ENCODE data around the gene TTC7B.
A peak's percentile ranks its signal among the peaks of the same experiment; 100 is the strongest.

Gene TTC7B

GRCh38 chr14:90773705-90774104 lies 42.5 kb downstream of the TTC7B start:
- no peak for DNase-seq

- DNase-seq: no peak
These were observed 43.1 kb downstream of the TTC7B start for GRCh38 chr14:90773196-90773486.

GRCh38 chr14:90767899-90768298 lies 48.3 kb downstream of the TTC7B start:
- no peak for DNase-seq

GRCh38 chr14:90760591-90761316 lies 55.5 kb downstream of the TTC7B start:
- no peak for DNase-seq

DNA sequence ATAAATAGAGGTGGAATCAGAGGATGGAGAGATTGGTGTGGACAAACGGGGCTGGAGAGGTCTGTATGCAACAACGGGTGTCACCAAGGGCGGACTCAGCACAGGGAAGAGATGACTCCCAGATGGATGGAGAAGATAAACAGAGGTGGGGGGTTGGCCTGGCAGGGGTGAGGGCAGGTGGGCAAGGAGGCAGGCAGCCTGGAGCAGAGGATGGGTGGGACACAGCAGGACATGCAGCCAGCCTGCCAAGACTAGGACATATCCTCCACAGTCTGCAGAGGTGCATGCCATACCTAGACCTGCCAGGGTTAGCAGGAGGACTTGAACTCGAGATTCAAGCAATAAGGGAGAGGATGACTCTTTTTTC lies 56.2 kb downstream of the TTC7B start:
- DNase-seq: no peak

DNA sequence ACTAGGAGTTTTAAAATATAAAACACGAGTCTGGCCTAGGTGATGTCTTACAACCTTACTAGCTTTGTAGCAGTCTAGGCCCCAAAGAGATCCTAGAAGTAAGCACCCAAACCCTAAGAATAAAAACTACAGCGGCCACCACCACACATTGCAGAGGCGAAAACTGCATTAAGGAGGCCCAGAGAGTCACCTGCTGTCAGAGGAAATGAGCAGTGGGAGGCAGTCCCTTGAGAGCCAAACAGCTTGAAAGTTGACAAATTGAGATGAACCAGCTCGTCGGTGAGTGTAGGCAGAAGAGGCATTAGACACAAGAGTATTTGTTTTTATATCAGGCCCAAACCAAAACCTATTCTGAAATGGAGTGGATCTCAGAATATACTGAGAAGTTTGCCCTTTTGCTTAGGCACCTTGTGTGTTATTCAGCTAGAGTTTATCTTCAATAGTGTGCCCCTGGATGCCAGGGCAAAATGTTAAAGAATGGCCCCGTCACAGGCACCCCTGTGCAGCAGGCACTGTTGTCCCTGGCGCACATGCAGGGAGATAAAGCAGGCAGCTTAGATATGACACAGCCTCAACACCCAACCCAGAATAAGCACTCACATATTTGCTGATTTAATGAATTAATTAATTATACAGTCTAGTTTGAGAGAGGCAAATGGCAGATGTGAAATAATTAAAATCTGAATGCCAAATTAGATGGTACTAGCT lies 56.7 kb downstream of the TTC7B start:
- no peak for DNase-seq

- DNase-seq: peak; percentile 8
These were observed 57.3 kb downstream of the TTC7B start for GRCh38 chr14:90758959-90759358.

DNA sequence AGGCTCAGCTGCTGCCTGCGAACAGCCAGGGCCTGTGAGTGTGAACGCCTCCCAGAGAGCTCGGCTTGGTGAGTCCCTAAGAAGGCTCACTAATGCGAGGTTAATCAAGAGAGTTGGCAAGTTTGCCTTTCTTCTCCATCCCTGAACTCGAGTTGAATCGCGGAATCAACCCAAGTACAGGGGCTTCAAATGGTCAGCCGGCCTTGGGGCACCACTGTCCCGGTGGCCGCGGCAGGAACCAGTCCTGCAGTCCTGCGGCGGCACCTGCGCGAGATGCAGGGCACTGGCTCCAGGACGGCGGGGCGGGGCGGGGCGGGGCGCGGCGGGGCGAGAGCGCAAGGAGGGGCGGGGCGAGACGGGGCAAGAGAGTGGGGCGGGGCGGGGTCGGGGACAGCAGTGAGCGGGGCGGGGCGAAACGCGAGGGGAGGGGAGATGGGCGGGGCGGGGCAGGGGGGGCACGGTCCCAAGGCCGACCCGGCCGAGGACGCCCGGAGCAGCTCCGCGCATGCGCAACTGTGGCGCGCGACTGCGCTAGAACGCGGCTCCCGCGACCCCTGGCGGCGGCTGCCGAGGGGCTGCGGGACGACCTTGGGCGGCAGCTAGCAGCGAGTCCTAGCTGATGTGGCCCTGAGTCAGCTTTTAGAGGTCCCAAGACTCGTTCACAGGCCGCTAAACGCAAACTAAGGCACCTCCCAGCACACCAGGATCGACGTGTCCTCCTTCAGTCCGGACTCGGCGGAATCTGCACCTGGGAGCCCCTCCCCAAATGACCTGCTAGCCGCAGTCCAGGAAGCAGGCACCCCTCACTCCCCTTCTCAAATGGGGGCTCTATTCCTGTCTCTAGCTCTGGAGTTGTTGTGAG lies 58.0 kb downstream of the TTC7B start:
- peak; percentile 94 for DNase-seq

DNA sequence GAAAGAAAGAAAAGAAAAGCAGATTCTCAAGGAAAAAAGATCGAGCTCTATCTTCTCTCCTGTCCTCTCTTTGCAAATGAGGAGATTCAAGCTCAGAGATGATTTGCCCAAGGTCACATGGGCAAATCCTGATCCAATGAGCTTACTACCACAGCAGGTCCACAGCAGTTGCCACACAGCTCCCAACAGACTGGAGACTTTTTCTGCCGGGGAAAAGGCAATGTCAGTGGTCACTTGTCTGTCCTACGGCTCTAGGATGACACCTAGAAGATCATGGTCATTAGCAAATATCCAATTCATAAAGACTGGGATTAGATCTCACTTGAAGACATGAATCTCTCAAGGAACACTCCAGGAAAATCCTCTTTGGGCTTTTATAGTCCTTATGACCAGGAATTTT lies 58.8 kb downstream of the TTC7B start:
- DNase-seq: no peak

DNA sequence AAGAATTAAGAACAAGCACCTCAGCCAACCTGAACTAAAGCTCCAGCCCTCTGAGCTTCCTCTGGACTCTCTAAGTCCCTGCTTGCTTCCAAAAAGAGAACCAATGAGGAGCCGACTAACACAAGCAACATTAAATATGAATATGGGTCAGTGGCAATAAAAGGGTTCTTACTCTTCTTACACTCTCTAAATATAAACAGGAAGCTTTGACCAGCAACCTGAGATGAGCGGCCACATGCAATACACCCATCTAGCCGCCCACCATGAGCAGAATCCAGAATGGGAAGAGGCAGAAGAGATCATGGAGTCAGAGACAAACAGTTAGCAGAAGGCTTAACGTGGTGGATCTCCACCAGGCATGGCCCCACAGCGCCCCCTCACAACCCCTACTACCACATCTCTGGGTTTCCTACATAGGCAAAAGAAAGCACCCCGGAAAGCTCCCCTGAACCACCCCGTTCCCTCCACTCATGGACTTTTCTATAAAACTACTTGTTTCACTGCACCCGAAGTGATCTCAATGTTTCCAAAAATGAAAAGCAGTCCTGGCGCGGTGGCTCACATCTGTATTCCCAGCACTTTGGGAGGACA lies 59.4 kb downstream of the TTC7B start:
- no peak for DNase-seq

DNA sequence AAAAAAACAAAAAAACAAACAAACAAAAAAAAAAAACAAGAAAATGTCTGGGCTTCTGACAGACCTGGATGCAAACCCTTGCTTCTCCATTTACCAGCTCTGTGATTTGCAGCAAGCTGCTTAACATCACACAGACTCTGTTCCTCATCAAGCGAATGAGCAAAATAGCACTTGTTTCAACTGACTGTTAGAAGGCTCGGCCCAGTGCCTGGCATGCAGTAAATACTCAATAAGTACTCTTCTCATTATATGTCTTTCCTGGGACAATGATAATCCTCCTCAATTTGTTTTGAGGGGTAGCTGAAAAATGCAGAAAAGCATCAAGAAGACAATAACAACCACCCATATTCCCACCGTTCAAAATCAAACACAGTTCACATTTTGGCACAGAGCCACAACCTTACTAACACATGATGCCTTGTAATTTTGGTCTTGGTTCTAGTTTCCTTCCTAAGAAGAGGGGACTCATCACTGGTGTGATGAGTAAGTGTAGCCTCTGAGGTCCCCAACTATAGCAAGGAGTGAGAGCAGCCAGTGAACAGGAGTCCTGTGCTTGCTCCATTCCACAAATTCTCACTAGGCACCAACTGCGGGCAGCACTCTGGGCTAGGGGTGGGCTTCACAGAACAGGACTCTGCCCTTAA lies 60.4 kb downstream of the TTC7B start:
- DNase-seq: no peak

DNA sequence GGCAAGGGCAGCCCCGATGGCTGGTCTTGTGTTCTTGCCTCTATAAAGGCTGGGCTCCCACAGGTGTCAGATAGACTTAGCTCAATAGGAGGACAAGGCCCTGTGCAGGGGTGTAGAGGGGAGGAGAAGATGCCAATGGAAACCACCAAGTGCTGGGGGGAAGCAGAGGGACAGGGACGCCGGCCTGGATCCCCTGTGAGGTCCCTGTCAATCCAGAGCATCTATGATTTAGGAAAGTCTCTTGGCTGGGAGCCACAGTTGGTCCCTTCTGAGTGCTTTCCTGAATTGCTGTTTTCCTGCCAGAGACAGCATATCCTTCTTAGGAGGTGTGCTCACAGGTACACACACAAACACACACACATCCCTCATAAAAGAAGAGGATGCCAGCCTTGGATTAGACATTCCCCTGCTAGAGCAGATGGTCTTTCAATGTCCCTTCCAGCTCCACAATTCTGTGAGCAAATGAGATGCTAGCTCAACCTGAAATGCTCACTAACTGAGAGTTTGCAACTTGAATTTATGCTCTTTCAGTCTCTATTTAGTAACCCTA lies 62.7 kb downstream of the TTC7B start:
- no peak for DNase-seq

DNA sequence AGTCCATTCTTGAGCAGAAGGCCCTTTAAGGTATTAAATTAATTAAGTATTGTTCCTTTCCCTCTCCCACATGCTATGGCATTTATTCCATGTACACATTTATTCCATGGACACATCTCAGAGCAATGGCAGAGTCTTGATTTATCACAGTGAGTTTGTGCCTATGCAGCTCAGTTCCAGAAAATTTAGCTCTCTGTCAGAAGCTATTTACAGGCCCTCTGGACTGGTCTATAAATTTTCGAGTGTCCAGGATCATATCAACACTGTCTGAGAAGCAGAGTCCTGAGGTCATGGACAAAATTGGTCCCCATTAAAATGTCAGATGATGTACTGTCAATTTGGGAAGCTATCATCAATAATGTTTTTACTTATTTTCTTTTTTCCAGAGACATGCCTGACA lies 65.5 kb downstream of the TTC7B start:
- no peak for DNase-seq

DNA sequence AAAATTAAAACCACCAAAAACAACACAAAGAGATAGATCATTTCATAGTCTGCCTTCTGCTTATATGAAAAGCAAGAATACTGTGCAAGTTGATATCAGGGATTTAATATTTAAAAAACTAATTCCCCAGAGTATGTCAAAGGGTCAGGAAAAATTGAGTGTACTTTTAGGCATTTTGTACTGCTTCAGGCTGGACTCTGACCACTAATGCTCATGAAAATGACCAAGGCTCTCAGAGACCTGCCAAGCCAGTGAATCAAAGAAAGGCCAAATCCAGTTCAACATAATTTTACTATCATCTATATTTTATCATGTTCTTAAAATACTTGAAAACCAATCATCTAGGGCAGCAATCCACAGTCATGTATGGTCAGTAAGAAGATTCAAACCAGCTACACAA lies 66.0 kb downstream of the TTC7B start:
- no peak for DNase-seq

GRCh38 chr14:90747909-90748308 lies 68.3 kb downstream of the TTC7B start:
- DNase-seq: no peak

- no peak for DNase-seq
These were observed 72.4 kb downstream of the TTC7B start for GRCh38 chr14:90743826-90744225.

- no peak for DNase-seq
These were observed 72.8 kb downstream of the TTC7B start for GRCh38 chr14:90743425-90743824.

- DNase-seq: no peak
These were observed 73.5 kb downstream of the TTC7B start for GRCh38 chr14:90742729-90743128.

- no peak for DNase-seq
These were observed 74.0 kb downstream of the TTC7B start for GRCh38 chr14:90742252-90742651.

GRCh38 chr14:90741682-90741946 lies 74.6 kb downstream of the TTC7B start:
- DNase-seq: no peak

DNA sequence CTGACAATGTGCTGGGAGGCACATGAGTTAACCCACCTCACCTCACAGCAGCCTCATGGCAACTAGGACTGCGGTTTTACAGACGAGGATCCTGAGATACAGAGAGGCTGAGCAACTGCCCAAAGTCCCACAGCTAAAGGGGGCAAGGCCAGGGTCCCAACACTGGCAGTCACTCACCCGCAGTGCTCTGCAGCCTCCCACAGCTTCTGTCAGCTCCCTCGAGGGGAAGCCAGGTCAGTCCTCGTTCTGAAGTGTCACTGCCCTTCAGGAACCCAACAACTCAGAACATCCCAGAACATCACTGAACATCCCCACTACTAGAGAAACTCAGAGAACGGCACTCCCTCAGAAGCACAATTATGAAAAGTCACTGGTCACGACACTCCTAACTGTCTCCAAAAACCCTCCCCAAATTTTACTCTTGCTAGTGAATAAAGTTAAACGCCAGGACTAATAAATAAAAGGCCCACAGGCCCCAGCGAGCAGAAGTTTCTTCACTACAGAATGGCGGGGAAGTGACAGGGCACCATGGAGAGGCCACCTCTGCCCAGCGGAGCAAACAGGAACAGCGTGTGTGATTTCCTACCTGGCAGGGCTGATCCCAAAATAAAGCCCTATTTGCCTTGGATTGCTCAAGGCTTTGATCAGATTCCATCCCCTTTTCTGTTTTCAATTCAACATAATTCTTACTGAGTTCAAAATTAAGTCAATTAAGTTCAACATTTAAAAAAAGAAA lies 75.1 kb downstream of the TTC7B start:
- no peak for DNase-seq

- no peak for DNase-seq
These were observed 76.1 kb downstream of the TTC7B start for GRCh38 chr14:90740081-90740480.
